Measurements from ENCODE around the gene DUSP8. TPM values are rescaled to one million over a fixed set of nuclear protein-coding genes. Genes with fewer than 3 reads are reported as not detected.

DUSP8 gene
- total and polyA plus RNA-seq, 4 donors, result 2.3 to 39.3 (median 8.0) TPM

DNA sequence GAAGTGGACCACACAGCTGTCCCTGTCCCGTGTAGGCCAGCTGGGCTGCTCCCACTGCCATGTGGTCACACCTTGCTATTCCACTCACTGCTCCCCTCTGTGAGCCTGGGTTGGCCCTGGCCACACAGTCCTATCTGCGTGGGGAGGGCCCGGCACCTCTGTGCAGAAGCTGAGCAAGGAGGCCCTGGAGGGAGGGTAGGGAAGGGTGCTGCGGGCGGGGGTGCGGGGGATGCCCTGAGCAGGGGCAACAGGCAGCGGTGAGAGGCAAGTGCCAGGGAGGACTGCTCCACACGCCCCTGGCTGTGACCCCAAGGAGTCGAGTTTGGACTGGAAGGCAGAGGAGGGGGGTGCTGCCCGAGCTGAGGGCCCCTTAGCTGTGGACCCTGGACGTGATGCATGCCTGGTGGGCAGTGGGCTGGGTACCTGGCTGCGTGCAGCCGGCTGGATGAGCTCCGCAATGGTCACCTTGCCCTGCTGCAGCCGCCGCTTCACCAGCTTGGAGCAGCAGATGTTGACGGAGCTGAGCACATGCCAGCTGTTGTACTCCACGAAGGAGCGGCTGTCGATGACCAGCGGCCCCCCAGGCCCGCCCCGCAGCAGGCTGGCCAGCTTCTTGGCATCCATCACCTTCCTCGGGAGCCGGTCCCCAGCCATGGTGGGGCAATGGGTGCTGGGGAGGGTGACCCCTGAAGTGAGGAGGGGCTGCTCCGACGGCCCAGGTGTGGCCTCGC is 6.7 kb downstream of the DUSP8 start:
- WGBS, 2 donors, result 68 to 69% methylated on average over 28 of the region's 28 CpGs
- no peak overlapping the region for H3K27ac ChIP-seq (ENCODE audit: low read depth in 1 of 2, low read length in 2 of 2)
- H3K4me1 ChIP-seq (ENCODE audit: control insufficient read depth in 1 of 2, insufficient read depth in 2 of 2, low read length in 2 of 2), result no peaks in the 10 kb centered on the region
- H3K27me3 ChIP-seq (ENCODE audit: control insufficient read depth in 1 of 2, insufficient read depth in 2 of 2, low read length in 1 of 2), result no peaks in the 10 kb centered on the region
- DNase-seq, result peak; percentile 43 to 75
- intact Hi-C loops (cut with DNase I), result no loop called here
- H3K4me3 ChIP-seq (ENCODE audit: low read length in 2 of 2), result no peak overlapping the region
- H3K9me3 ChIP-seq (ENCODE audit: control insufficient read depth, low read length), result no peaks in the 10 kb centered on the region
- ATAC-seq (ENCODE audit: low FRiP score), result no peak
- H3K36me3 ChIP-seq (ENCODE audit: control insufficient read depth in 1 of 2, insufficient read depth in 2 of 2, low read length in 1 of 2), result no peaks in the 10 kb centered on the region

GRCh38 chr11:1564535-1565172 is 7.4 kb downstream of the DUSP8 start:
- Histone ChIP-seq H3K9me3 (ENCODE audit: control insufficient read depth, low read length) (no peaks in the 10 kb centered on the region), H3K27me3 (ENCODE audit: control insufficient read depth in 1 of 2, insufficient read depth in 2 of 2, low read length in 1 of 2) (no peaks in the 10 kb centered on the region), H3K27ac (ENCODE audit: low read depth in 1 of 2, low read length in 2 of 2) (peak overlapping the region in 1 of 2 donors; percentile 4), H3K4me1 (ENCODE audit: control insufficient read depth in 1 of 2, insufficient read depth in 2 of 2, low read length in 2 of 2) (no peaks in the 10 kb centered on the region), H3K36me3 (ENCODE audit: control insufficient read depth in 1 of 2, insufficient read depth in 2 of 2, low read length in 1 of 2) (no peaks in the 10 kb centered on the region), H3K4me3 (ENCODE audit: low read length in 2 of 2) (no peak overlapping the region)
- no peak for ATAC-seq (ENCODE audit: low FRiP score)
- intact Hi-C loops (cut with DNase I), result no loop called here
- WGBS, 2 donors, result 24 to 35% methylated on average over 16 of the region's 16 CpGs
- DNase-seq, result peak; percentile 83 to 94

GRCh38 chr11:1563697-1564534 is 8.2 kb downstream of the DUSP8 start:
- no peak overlapping the region for H3K4me3 ChIP-seq (ENCODE audit: low read length in 2 of 2)
- no peaks in the 10 kb centered on the region for H3K4me1 ChIP-seq (ENCODE audit: control insufficient read depth in 1 of 2, insufficient read depth in 2 of 2, low read length in 2 of 2)
- ATAC-seq (ENCODE audit: low FRiP score), result no peak
- no peaks in the 10 kb centered on the region for H3K27me3 ChIP-seq (ENCODE audit: control insufficient read depth in 1 of 2, insufficient read depth in 2 of 2, low read length in 1 of 2)
- 76 to 82% methylated on average over 29 of the region's 29 CpGs for WGBS, 2 donors
- DNase-seq, result peak in 1 of 2 donors; percentile 43
- no peaks in the 10 kb centered on the region for H3K36me3 ChIP-seq (ENCODE audit: control insufficient read depth in 1 of 2, insufficient read depth in 2 of 2, low read length in 1 of 2)
- intact Hi-C loops (cut with DNase I), result no loop called here
- H3K27ac ChIP-seq (ENCODE audit: low read depth in 1 of 2, low read length in 2 of 2), result no peak overlapping the region
- H3K9me3 ChIP-seq (ENCODE audit: control insufficient read depth, low read length), result no peaks in the 10 kb centered on the region

DNA sequence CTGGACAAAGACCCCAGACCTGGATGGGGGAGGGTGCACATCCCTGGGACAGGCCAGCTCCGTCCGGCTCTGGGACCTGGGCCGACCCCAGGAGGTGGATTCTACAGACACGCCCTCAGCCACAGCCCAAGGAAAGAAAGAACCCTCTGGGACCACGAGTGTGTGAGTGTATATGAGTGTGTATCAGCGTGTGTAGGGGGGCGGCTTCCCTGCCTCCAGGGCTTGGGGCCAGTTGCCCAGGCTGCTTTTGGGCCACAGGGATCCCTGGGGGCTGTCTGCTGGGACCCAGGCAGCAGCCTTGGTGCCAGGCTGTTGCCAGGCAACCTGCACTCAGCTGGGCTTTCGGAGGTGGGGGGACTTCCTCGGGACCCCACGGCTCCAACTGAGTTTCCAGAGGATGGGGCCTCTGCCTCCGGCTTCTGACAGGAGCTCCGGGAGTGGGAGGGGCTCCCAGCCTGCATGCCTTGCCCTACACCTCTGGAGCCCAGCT is 8.9 kb downstream of the DUSP8 start:
- ATAC-seq (ENCODE audit: low FRiP score) (no peak), DNase-seq (no peak)
- Histone ChIP-seq H3K36me3 (ENCODE audit: control insufficient read depth in 1 of 2, insufficient read depth in 2 of 2, low read length in 1 of 2) (no peaks in the 10 kb centered on the region), H3K27ac (ENCODE audit: low read depth in 1 of 2, low read length in 2 of 2) (no peak overlapping the region), H3K9me3 (ENCODE audit: control insufficient read depth, low read length) (no peaks in the 10 kb centered on the region), H3K4me1 (ENCODE audit: control insufficient read depth in 1 of 2, insufficient read depth in 2 of 2, low read length in 2 of 2) (no peaks in the 10 kb centered on the region), H3K4me3 (ENCODE audit: low read length in 2 of 2) (no peak overlapping the region), H3K27me3 (ENCODE audit: control insufficient read depth in 1 of 2, insufficient read depth in 2 of 2, low read length in 1 of 2) (no peaks in the 10 kb centered on the region)
- intact Hi-C loops (cut with DNase I), result no loop called here
- WGBS, 2 donors, result 44 to 46% methylated on average over 12 of the region's 12 CpGs

- intact Hi-C loops (cut with DNase I), result no loop called here
- 83 to 85% methylated on average over 14 of the region's 14 CpGs for WGBS, 2 donors
Measured at GRCh38 chr11:1562469-1563148, 9.5 kb downstream of the DUSP8 start.

DNA sequence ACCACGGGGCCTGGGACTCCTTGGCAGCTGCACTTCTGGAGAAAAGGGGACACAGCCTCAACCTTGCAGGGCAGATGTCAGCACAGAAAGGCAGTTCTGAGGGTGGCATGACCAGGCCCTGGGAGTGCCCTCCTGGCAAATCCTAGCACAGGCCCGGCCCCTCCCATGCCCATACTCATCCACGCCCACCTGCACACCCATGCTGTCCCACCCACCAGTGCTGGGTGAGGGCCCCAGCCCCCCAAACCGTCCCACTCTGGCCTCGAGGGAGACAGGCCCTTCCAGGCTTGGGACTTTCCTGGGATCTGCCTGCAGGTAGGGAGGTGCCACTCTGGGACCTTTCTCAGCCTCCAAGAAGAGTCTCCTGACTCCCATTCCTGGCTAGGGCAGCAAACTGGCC is 10.1 kb downstream of the DUSP8 start:
- Histone ChIP-seq H3K36me3 (ENCODE audit: control insufficient read depth in 1 of 2, insufficient read depth in 2 of 2, low read length in 1 of 2) (peaks cover 0 to 3% of the 10 kb centered on the region in 2 donors), H3K4me1 (ENCODE audit: control insufficient read depth in 1 of 2, insufficient read depth in 2 of 2, low read length in 2 of 2) (no peaks in the 10 kb centered on the region)
- intact Hi-C loops (cut with DNase I), result no loop called here

More at GRCh38 chr11:1562469-1563148, 9.5 kb downstream of the DUSP8 start:
- no peaks in the 10 kb centered on the region for H3K9me3 ChIP-seq (ENCODE audit: control insufficient read depth, low read length)
- ATAC-seq (ENCODE audit: low FRiP score) (no peak), DNase-seq (no peak)
- no peaks in the 10 kb centered on the region for H3K4me1 ChIP-seq (ENCODE audit: control insufficient read depth in 1 of 2, insufficient read depth in 2 of 2, low read length in 2 of 2)
- H3K27me3 ChIP-seq (ENCODE audit: control insufficient read depth in 1 of 2, insufficient read depth in 2 of 2, low read length in 1 of 2), result no peaks in the 10 kb centered on the region
- no peaks in the 10 kb centered on the region for H3K36me3 ChIP-seq (ENCODE audit: control insufficient read depth in 1 of 2, insufficient read depth in 2 of 2, low read length in 1 of 2)
- H3K4me3 ChIP-seq (ENCODE audit: low read length in 2 of 2), result no peak overlapping the region
- no peak overlapping the region for H3K27ac ChIP-seq (ENCODE audit: low read depth in 1 of 2, low read length in 2 of 2)

DNA sequence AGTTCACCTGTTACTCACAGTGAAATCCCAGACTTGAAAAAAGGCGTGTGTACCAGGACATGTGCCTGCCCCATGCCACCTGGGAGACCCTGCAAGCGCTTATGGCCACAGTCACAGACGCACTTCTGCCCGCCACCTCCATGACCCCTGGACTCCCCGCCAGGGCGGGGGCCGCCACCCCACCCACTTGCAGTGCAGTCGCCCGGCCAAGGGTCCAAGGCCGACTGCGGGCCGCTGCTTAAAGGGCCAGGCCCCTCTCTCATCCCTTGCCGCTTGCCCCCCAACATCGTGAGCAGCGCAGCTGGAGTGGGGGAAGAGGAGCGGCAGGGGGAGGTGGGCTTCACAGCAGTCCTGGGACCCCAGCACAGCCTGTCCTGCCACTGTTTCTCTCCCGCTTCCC is 10.8 kb downstream of the DUSP8 start:
- Histone ChIP-seq H3K9me3 (ENCODE audit: control insufficient read depth, low read length) (no peaks in the 10 kb centered on the region), H3K27ac (ENCODE audit: low read depth in 1 of 2, low read length in 2 of 2) (no peak overlapping the region), H3K4me1 (ENCODE audit: control insufficient read depth in 1 of 2, insufficient read depth in 2 of 2, low read length in 2 of 2) (no peaks in the 10 kb centered on the region), H3K36me3 (ENCODE audit: control insufficient read depth in 1 of 2, insufficient read depth in 2 of 2, low read length in 1 of 2) (peaks cover 0 to 3% of the 10 kb centered on the region in 2 donors), H3K4me3 (ENCODE audit: low read length in 2 of 2) (no peak overlapping the region), H3K27me3 (ENCODE audit: control insufficient read depth in 1 of 2, insufficient read depth in 2 of 2, low read length in 1 of 2) (no peaks in the 10 kb centered on the region)
- intact Hi-C loops (cut with DNase I), result no loop called here
- peak in 1 of 2 donors; percentile 45 for DNase-seq
- 88 to 94% methylated on average over 17 of the region's 17 CpGs for WGBS, 2 donors
- ATAC-seq (ENCODE audit: low FRiP score), result no peak

More for the DNA sequence above, 10.1 kb downstream of the DUSP8 start:
- Histone ChIP-seq H3K4me3 (ENCODE audit: low read length in 2 of 2) (no peak overlapping the region), H3K27me3 (ENCODE audit: control insufficient read depth in 1 of 2, insufficient read depth in 2 of 2, low read length in 1 of 2) (no peaks in the 10 kb centered on the region), H3K27ac (ENCODE audit: low read depth in 1 of 2, low read length in 2 of 2) (no peak overlapping the region), H3K9me3 (ENCODE audit: control insufficient read depth, low read length) (no peaks in the 10 kb centered on the region)
- ATAC-seq (ENCODE audit: low FRiP score) (no peak), DNase-seq (peak in 1 of 2 donors; percentile 44)
- WGBS, 2 donors, result 77 to 80% methylated on average over 5 of the region's 5 CpGs

- Histone ChIP-seq H3K9me3 (ENCODE audit: control insufficient read depth, low read length) (no peaks in the 10 kb centered on the region), H3K36me3 (ENCODE audit: control insufficient read depth in 1 of 2, insufficient read depth in 2 of 2, low read length in 1 of 2) (peaks cover 0 to 3% of the 10 kb centered on the region in 2 donors), H3K4me1 (ENCODE audit: control insufficient read depth in 1 of 2, insufficient read depth in 2 of 2, low read length in 2 of 2) (no peaks in the 10 kb centered on the region), H3K27ac (ENCODE audit: low read depth in 1 of 2, low read length in 2 of 2) (no peak overlapping the region), H3K4me3 (ENCODE audit: low read length in 2 of 2) (no peak overlapping the region), H3K27me3 (ENCODE audit: control insufficient read depth in 1 of 2, insufficient read depth in 2 of 2, low read length in 1 of 2) (no peaks in the 10 kb centered on the region)
- WGBS, 2 donors, result 89% methylated on average over 8 of the region's 8 CpGs
- ATAC-seq (ENCODE audit: low FRiP score) (no peak), DNase-seq (no peak)
- intact Hi-C loops (cut with DNase I), result no loop called here
Measured at GRCh38 chr11:1560649-1561251, 11.3 kb downstream of the DUSP8 start.
